Mammary epithelial cell (primary cell): ENCODE measurements around the gene NTHL1.

Source experiments
- CTCF ChIP-seq, 2 donors: IDR thresholded peaks in 1 of 2; conservative IDR thresholded peaks in 1 of 2; 2 replicates each; pipeline ENCODE4 v1.5.1; 2011 to 2012; ENCODE audit warnings: inconsistent platforms in 2 of 2, low read length in 2 of 2, mild to moderate bottlenecking in 2 of 2, control low read depth in 1 of 2, low read depth in 1 of 2; ENCODE audit not compliant: insufficient read depth in 1 of 2; ENCODE audit errors: extremely low read depth in 1 of 2
- EZH2 ChIP-seq: IDR thresholded peaks from 2 replicates; pipeline ENCODE4 v1.6.1; 2012; ENCODE audit warnings: low read length, inconsistent platforms, borderline replicate concordance

- no peak for TF ChIP-seq CTCF (conservative IDR thresholded peaks at IDR 0.05 in 1 of 2, IDR thresholded peaks at IDR 0.05 in 1 of 2; ENCODE audit: extremely low read depth in 1 of 2, insufficient read depth in 1 of 2, low read depth in 1 of 2, low read length in 2 of 2)
- TF ChIP-seq EZH2 = peak; percentile 82
Observed at GRCh38 chr16:1990351-1991134, 57.1 kb downstream of the NTHL1 start.
